OCI-LY1 (cell line): ENCODE data around the gene MBOAT1.

Experiments used
- CTCF ChIP-seq: fragments of 200-600 bp; sonication (generic), shearing (Covaris generic); IDR thresholded peaks from 2 replicates; pipeline ENCODE4 v1.5.1; 2017; ENCODE audit warnings: mild to moderate bottlenecking, antibody characterized with exemption, low read length, moderate library complexity, mixed read lengths
- EZH2 ChIP-seq: fragments of 200-600 bp; sonication (generic), shearing (Covaris generic); IDR thresholded peaks from 2 replicates; pipeline ENCODE4 v1.8.0; 2017; ENCODE audit warnings: borderline replicate concordance, mixed run types, mild to moderate bottlenecking, antibody characterized with exemption, low read length, moderate library complexity, mixed read lengths

- TF ChIP-seq CTCF (no peak), EZH2 (no peak)
Observed at GRCh38 chr6:20172842-20173456, 39.3 kb downstream of the MBOAT1 start.
